Kidney (tissue), 14 donors: ENCODE data around the gene COL4A2. TPM values are rescaled to one million over a fixed set of nuclear protein-coding genes. Genes with fewer than 3 reads are reported as not detected.
A peak's percentile ranks its signal among the peaks of the same experiment; 100 is the strongest.

Experiments
- DNase-seq, 5 donors: peaks; one replicate each; pipeline ENCODE4 v3.0.0-alpha.2; 2013 to 2020
- FAIRE-seq: peaks from 2 replicates; lab custom pipeline; 2012; peaks lifted over from hg19 to GRCh38; lab: Jason Lieb, UNC
- H3K27ac ChIP-seq, 2 donors: one replicate each; pipeline ENCODE4 v1.7.0; 2013; ENCODE audit warnings: low read depth in 2 of 2, low read length in 2 of 2, inconsistent platforms in 1 of 2
- H3K27me3 ChIP-seq: one replicate; pipeline ENCODE4 v1.7.1; 2013; ENCODE audit warnings: low read length, inconsistent platforms; ENCODE audit not compliant: control insufficient read depth, insufficient read depth
- H3K36me3 ChIP-seq, 3 donors: one replicate each; pipeline versions ENCODE4 v1.7.0 to v1.7.1; 2013; ENCODE audit warnings: low read length in 3 of 3, control low read depth in 1 of 3, inconsistent platforms in 1 of 3; ENCODE audit not compliant: insufficient read depth in 3 of 3, control insufficient read depth in 2 of 3
- H3K4me1 ChIP-seq, 3 donors: one replicate each; pipeline versions ENCODE4 v1.7.0 to v1.7.1; 2013; ENCODE audit warnings: low read length in 3 of 3, inconsistent platforms in 1 of 3, low read depth in 1 of 3; ENCODE audit not compliant: control insufficient read depth in 2 of 3, insufficient read depth in 2 of 3
- H3K4me3 ChIP-seq, 3 donors: one replicate each; pipeline versions ENCODE4 v1.7.0 to v1.8.1; 2013; ENCODE audit warnings: low read length in 3 of 3, control low read depth in 1 of 3, inconsistent platforms in 1 of 3
- H3K9ac ChIP-seq, 3 donors: one replicate each; pipeline versions ENCODE4 v1.7.0 to v1.7.1; 2013; ENCODE audit warnings: low read length in 3 of 3, control low read depth in 1 of 3, inconsistent platforms in 1 of 3
- H3K9me3 ChIP-seq, 3 donors: one replicate each; pipeline versions ENCODE4 v1.7.0 to v1.7.1; 2013; ENCODE audit warnings: low read length in 3 of 3, control low read depth in 1 of 3, inconsistent platforms in 1 of 3; ENCODE audit not compliant: control insufficient read depth in 2 of 3, insufficient read depth in 1 of 3
- CTCF ChIP-seq: IDR thresholded peaks from 3 replicates; pipeline ENCODE4 v1.5.1; 2012; ENCODE audit warnings: mild to moderate bottlenecking, moderate library complexity, borderline replicate concordance; ENCODE audit not compliant: insufficient read depth; ENCODE audit errors: extremely low read depth
- intact Hi-C: fragments of 100-400 bp; cut with DNase I; formaldehyde crosslinking; loops from one replicate; pipeline ENCODE4 v1.11.1; 2022
- polyA plus RNA-seq: library from polyadenylated mRNA; stranded (reverse); fragments of 350-450 nt; fragmentation: Illumina TruSeq; extraction: RNeasy Lipid Tissue Mini Kit (QIAGEN cat#74804); gene quantifications from one replicate; pipeline ENCODE4 v1.2.3, GENCODE V29; 2014; ENCODE audit warnings: low read depth, low replicate concordance; ENCODE audit not compliant: insufficient read depth
- total RNA-seq: library from RNA; stranded (reverse); fragmentation: NEBNext Ultra II Directional; extraction: Animal tissue kit (Norgen Biotek cat#: 25700); gene quantifications from one replicate; pipeline ENCODE4 v1.2.1, GENCODE V29; 2021
- donor health status: control.
- donor health status: control.
- donor health status: control.
- donor health status: control.
- donor health status: control.
- donor health status: DM: yes; HTN: yes; CAD: no.
- donor health status: Normal renal cell carcinoma (clear cell type).

Gene COL4A2
- total and polyA plus RNA-seq, 2 donors from 2014 or later = 126 to 265 TPM

- FAIRE-seq = no peak
Observed at GRCh38 chr13:110445722-110446574, 138.9 kb downstream of the COL4A2 start.

GRCh38 chr13:110446575-110446890, 139.4 kb downstream of the COL4A2 start:
- peaks cover 4 to 26% (median 11%) of the 10 kb centered on the region in 3 donors for H3K36me3 ChIP-seq
- DNase-seq (no peak), FAIRE-seq (no peak)
- intact Hi-C loops = no loop called here
- H3K4me3 ChIP-seq = no peak overlapping the region
- no peak overlapping the region for H3K9ac ChIP-seq
- no peak overlapping the region for H3K27ac ChIP-seq
- H3K9me3 ChIP-seq = no peaks in the 10 kb centered on the region
- H3K4me1 ChIP-seq = peaks cover 0 to 2% (median 0%) of the 10 kb centered on the region in 3 donors
- H3K27me3 ChIP-seq = no peaks in the 10 kb centered on the region
- TF ChIP-seq CTCF = no peak

More at GRCh38 chr13:110445722-110446574, 138.9 kb downstream of the COL4A2 start:
- Histone ChIP-seq H3K36me3 (peaks cover 4 to 31% (median 14%) of the 10 kb centered on the region in 3 donors), H3K9me3 (no peaks in the 10 kb centered on the region), H3K27ac (no peak overlapping the region), H3K4me1 (peaks cover 0 to 2% (median 0%) of the 10 kb centered on the region in 3 donors), H3K9ac (no peak overlapping the region), H3K4me3 (no peak overlapping the region), H3K27me3 (no peaks in the 10 kb centered on the region)
- DNase-seq = peak in 1 of 5 donors; percentile 55
- TF ChIP-seq CTCF = no peak
- intact Hi-C loops = no loop called here

- no peak overlapping the region for H3K27ac ChIP-seq
- no peaks in the 10 kb centered on the region for H3K27me3 ChIP-seq
- TF ChIP-seq CTCF = no peak
- peaks cover 4 to 26% (median 10%) of the 10 kb centered on the region in 3 donors for H3K36me3 ChIP-seq
- DNase-seq (peak in 1 of 5 donors; percentile 15), FAIRE-seq (no peak)
- H3K4me1 ChIP-seq = peaks cover 0 to 2% (median 0%) of the 10 kb centered on the region in 3 donors
- H3K4me3 ChIP-seq = no peak overlapping the region
- H3K9me3 ChIP-seq = no peaks in the 10 kb centered on the region
- intact Hi-C loops = no loop called here
- H3K9ac ChIP-seq = no peak overlapping the region
Observed at GRCh38 chr13:110447058-110447511, 140.0 kb downstream of the COL4A2 start.
